MM.1S (cell line): ENCODE results near the gene RWDD1.

Source experiments
- DNase-seq: peaks from one replicate; pipeline ENCODE4 v3.0.0-alpha.2; 2015
- H2AFZ ChIP-seq: fragments of 300-600 bp; sonication (generic); 2 replicates; pipeline ENCODE4 v1.6.0; 2016; ENCODE audit warnings: antibody characterized with exemption, low read length
- H3F3A ChIP-seq: fragments of 300-600 bp; sonication (generic); 2 replicates; pipeline ENCODE4 v1.6.1; 2016; ENCODE audit warnings: mild to moderate bottlenecking, antibody characterized with exemption, low read length, moderate library complexity, mixed read lengths; ENCODE audit not compliant: insufficient read depth
- H3K27ac ChIP-seq: fragments of 300-600 bp; sonication (generic); 2 replicates; pipeline ENCODE4 v1.5.1; 2016; ENCODE audit warnings: mild to moderate bottlenecking, low read length
- H3K27me3 ChIP-seq: fragments of 300-600 bp; sonication (generic); replicated peaks from 2 replicates; pipeline ENCODE4 v1.6.0; 2016; ENCODE audit warnings: low read length; ENCODE audit not compliant: insufficient read depth
- H3K36me3 ChIP-seq: fragments of 300-600 bp; sonication (generic); replicated peaks from 2 replicates; pipeline ENCODE4 v1.6.1; 2016; ENCODE audit warnings: mild to moderate bottlenecking, low read length, mixed read lengths; ENCODE audit not compliant: insufficient read depth
- H3K4me1 ChIP-seq: fragments of 300-600 bp; sonication (generic); 2 replicates; pipeline ENCODE4 v1.6.1; 2016; ENCODE audit warnings: low read length, mixed read lengths
- H3K4me2 ChIP-seq: fragments of 300-600 bp; sonication (generic); 2 replicates; pipeline ENCODE4 v1.6.0; 2016; ENCODE audit warnings: low read depth, low read length
- H3K4me3 ChIP-seq: fragments of 300-600 bp; sonication (generic); 2 replicates; pipeline ENCODE4 v1.5.1; 2016; ENCODE audit warnings: low read length, mixed read lengths
- H3K79me2 ChIP-seq: fragments of 300-600 bp; sonication (generic); 2 replicates; pipeline ENCODE4 v1.6.1; 2016; ENCODE audit warnings: mixed run types, low read length, mixed read lengths
- H3K9ac ChIP-seq: fragments of 300-600 bp; sonication (generic); 2 replicates; pipeline ENCODE4 v1.6.1; 2016; ENCODE audit warnings: low read length, mixed read lengths
- H3K9me2 ChIP-seq: fragments of 300-600 bp; sonication (generic); replicated peaks from 2 replicates; pipeline ENCODE4 v1.6.1; 2016; ENCODE audit warnings: mild to moderate bottlenecking, low read length, mixed read lengths; ENCODE audit not compliant: insufficient read depth
- H3K9me3 ChIP-seq: fragments of 300-600 bp; sonication (generic); replicated peaks from 2 replicates; pipeline ENCODE4 v1.6.1; 2016; ENCODE audit warnings: mild to moderate bottlenecking, low read length, mixed read lengths; ENCODE audit not compliant: insufficient read depth
- H4K20me1 ChIP-seq: fragments of 300-600 bp; sonication (generic); 2 replicates; pipeline ENCODE4 v1.6.1; 2016; ENCODE audit warnings: mild to moderate bottlenecking, low read length, moderate library complexity, mixed read lengths; ENCODE audit not compliant: insufficient read depth
- CTCF ChIP-seq: fragments of 300-600 bp; sonication (generic); IDR thresholded peaks from 2 replicates; pipeline ENCODE4 v1.5.1; 2016; ENCODE audit warnings: antibody characterized with exemption, low read length, mixed read lengths
- EZH2 ChIP-seq: fragments of 300-600 bp; sonication (generic); optimal IDR thresholded peaks from 2 replicates; pipeline ENCODE3; 2017; ENCODE audit warnings: low read depth, mild to moderate bottlenecking, antibody characterized with exemption, low read length, mixed read lengths
- EZH2phosphoT487 ChIP-seq: fragments of 300-600 bp; sonication (generic); IDR thresholded peaks from 2 replicates; pipeline ENCODE4 v1.6.1; 2018; ENCODE audit warnings: antibody characterized with exemption, low read length

RWDD1 gene

GRCh38 chr6:116577486-116577885 lies 6.2 kb downstream of the RWDD1 start:
- Histone ChIP-seq H3K36me3 (no peaks in the 10 kb centered on the region; the same call in 1 of the 2 replicates), H3K9ac (no peak overlapping the region), H3K9me3 (no peaks in the 10 kb centered on the region), H4K20me1 (no peaks in the 10 kb centered on the region; the same call in none of the 2 replicates), H2AFZ (no peak overlapping the region), H3K4me1 (peaks cover 7% of the 10 kb centered on the region; the same call in 1 of the 2 replicates), H3K27ac (no peak overlapping the region), H3K4me3 (no peak overlapping the region), H3K4me2 (no peak overlapping the region), H3K79me2 (peaks cover 80% of the 10 kb centered on the region), H3K27me3 (no peaks in the 10 kb centered on the region), H3F3A (no peaks in the 10 kb centered on the region), H3K9me2 (no peaks in the 10 kb centered on the region)
- no peak for DNase-seq
- TF ChIP-seq CTCF (no peak), EZH2phosphoT487 (no peak), EZH2 (no peak)

- TF ChIP-seq EZH2, result no peak
- TF ChIP-seq EZH2phosphoT487, result no peak
- TF ChIP-seq CTCF, result no peak
- Histone ChIP-seq H3K36me3 (no peaks in the 10 kb centered on the region; the same call in 1 of the 2 replicates), H3K27ac (no peak overlapping the region), H3K27me3 (no peaks in the 10 kb centered on the region), H3K9ac (no peak overlapping the region), H3K4me1 (no peaks in the 10 kb centered on the region), H3K9me2 (no peaks in the 10 kb centered on the region), H4K20me1 (no peaks in the 10 kb centered on the region; the same call in none of the 2 replicates), H3K4me2 (no peak overlapping the region), H3F3A (no peaks in the 10 kb centered on the region), H2AFZ (no peak overlapping the region), H3K9me3 (no peaks in the 10 kb centered on the region), H3K79me2 (peaks cover 71% of the 10 kb centered on the region), H3K4me3 (no peak overlapping the region)
- no peak for DNase-seq
Observed at GRCh38 chr6:116578335-116578734, 7.0 kb downstream of the RWDD1 start.

GRCh38 chr6:116579143-116579542 lies 7.8 kb downstream of the RWDD1 start:
- H3K79me2 ChIP-seq, result peaks cover 66% of the 10 kb centered on the region

More at GRCh38 chr6:116579143-116579542, 7.8 kb downstream of the RWDD1 start:
- no peak for DNase-seq
- no peak for TF ChIP-seq CTCF
- TF ChIP-seq EZH2phosphoT487, result no peak
- TF ChIP-seq EZH2, result no peak
- Histone ChIP-seq H3K4me2 (no peak overlapping the region), H3K27ac (no peak overlapping the region), H2AFZ (no peak overlapping the region), H3K4me3 (no peak overlapping the region), H4K20me1 (no peaks in the 10 kb centered on the region; the same call in none of the 2 replicates), H3F3A (no peaks in the 10 kb centered on the region), H3K4me1 (no peaks in the 10 kb centered on the region), H3K36me3 (no peaks in the 10 kb centered on the region; the same call in 1 of the 2 replicates), H3K9ac (no peak overlapping the region), H3K9me3 (no peaks in the 10 kb centered on the region), H3K9me2 (no peaks in the 10 kb centered on the region), H3K27me3 (no peaks in the 10 kb centered on the region)
